Lung microvascular endothelial cell (primary cell): ENCODE results near the gene MRPL37. TPM values are rescaled to one million over a fixed set of nuclear protein-coding genes. Genes with fewer than 3 reads are reported as not detected.

Experiments used
- DNase-seq, 2 donors: peaks; one replicate each; pipeline versions ENCODE4 v3.0.0 to v3.0.0-alpha.2; 2010; ENCODE audit warnings: low read depth in 2 of 2
- total RNA-seq: library from RNA; depleted of rRNA; stranded (reverse); fragments of >200 nt; gene quantifications from 2 replicates; pipeline ENCODE4 v1.2.1, GENCODE V29; 2014

Gene MRPL37
- total RNA-seq, 1 donor from 2014 or later: 35.5 TPM

DNA sequence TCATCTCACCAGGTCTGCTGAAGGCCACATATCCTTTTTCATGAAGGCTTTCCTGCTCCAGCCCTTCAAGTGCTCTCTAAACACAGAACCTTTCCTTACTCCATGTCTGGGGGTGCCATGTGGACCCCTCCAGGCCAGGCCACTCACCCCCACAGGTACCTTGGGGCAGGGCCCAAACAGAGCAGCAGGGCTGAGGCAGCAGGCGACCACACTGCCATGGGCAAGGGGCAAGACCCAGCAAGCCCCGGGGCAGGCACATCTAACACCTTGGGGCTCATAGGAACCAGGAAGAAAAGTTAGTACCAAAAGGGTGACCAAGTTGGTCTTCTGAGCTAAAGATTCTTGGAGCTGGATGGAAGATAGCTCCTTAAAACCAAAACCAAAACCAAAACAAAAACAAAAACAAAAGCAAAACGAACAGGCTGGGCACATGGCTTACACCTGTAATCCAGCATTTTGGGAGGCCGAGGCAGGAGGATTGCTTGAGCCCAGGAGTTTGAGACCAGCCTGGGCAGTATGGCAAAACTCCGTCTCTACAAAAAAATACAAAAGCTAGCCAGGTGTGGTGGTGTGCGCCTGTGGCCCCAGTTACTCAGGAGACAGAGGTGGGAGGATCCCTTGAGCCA, 63.7 kb downstream of the MRPL37 start:
- no peak for DNase-seq

DNA sequence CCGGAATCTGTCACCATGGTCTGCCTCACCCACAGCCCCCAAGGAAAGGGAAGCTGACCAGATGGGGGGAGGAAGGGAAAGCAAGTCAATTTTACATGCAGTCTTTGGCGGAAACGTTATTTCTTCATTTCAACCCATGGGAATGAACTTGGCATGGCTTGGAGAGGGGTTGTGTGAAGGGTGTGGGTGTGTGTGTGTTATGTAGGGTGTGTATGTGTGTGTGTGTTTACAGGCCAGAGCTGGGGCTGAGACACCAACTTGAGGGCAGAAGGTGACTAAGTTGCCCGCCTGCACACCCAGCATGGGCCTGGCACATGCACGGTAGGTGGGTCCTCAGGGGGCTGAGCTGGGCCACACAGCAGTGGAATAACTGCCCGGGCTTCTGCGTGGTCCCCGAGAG, 65.2 kb downstream of the MRPL37 start:
- DNase-seq: no peak

DNA sequence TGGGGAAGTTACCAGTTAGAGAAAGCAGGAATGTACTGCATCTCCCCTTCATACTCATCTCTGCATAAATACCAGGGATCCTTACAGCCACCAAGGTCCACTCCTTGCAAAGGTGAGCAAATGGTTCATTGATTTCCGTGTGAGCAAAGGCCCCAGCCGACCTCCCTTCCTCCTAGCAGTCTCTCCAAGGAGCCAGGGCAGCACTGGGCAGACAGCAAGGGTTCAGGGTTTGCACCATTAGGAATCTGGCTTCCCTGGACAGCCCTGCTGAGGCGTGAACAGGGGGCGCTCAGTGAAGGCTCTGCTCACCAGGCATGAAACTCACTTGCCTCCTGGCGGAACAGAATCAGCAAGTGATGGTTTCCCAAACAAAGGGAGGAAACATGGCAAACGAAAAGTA, 65.7 kb downstream of the MRPL37 start:
- DNase-seq: no peak

DNA sequence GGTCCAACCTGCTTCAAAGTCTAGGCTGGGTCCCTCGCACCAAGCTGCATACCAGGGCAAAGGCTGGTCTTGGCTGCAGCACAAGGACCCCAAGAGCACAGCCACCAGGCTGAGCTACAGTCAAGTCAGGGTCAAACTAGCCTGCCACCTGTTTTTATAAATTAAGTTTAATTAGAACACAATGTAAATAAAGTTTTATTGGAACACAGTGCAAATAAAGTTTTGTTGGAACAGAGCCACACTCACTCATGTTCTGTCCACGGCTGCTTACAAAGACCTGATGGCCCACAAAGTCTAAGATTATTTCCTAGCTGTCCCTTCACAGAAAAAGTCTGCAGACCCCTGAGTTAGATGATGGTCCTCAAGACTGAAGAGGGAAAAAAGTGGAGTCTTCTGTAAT, 66.2 kb downstream of the MRPL37 start:
- DNase-seq: no peak

DNA sequence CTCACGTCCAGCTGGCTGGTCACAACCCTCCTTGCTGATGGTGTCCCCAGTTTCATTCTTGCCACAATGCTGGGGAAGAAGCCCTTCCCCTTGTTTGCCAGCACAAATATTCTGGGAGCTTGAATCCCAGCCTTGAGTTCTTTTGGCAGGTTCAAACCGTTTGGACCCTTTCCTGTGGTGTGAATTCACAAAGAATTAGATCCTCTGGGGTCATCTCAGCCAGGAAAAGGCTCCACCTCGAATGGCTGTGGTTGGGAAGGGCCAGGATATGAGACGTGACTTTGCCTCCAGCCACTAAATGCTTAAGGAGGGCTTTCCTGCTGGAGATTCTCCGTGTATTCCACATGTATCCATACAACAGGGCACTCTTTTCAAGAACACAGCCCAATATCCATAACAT, 66.9 kb downstream of the MRPL37 start:
- no peak for DNase-seq

Other genes starting within 250 kb of the MRPL37 start
- gene LDLRAD1, start 182.0 kb upstream of the MRPL37 start, total RNA-seq: not detected in 2 replicates
- 198 and 425 TPM in 2 replicates for gene TMEM59, start 147.0 kb upstream of the MRPL37 start, total RNA-seq
- 1.7 and 1.8 TPM in 2 replicates for gene TCEANC2, start 146.6 kb upstream of the MRPL37 start, total RNA-seq
- under 0.01 and 0.22 TPM in 2 replicates for gene CDCP2, start 47.2 kb upstream of the MRPL37 start, total RNA-seq
- 2.6 and 4.2 TPM in 2 replicates for gene CYB5RL, start 137 bp upstream of the MRPL37 start, total RNA-seq
- gene SSBP3, start 206.2 kb downstream of the MRPL37 start, total RNA-seq: 8.1 and 10.3 TPM in 2 replicates